Iris pigment epithelial cell (primary cell): ENCODE data around the gene CR1L.
"Not testable (repeated sequence)": the region's sequence is repeated elsewhere in the genome, so short reads cannot be mapped to it uniquely, and the experiment has no call there.

Source experiments
- DNase-seq: peaks from one replicate; pipeline ENCODE4 v3.0.0-alpha.2; 2011; ENCODE audit warnings: low read depth

CR1L gene

GRCh38 chr1:207745839-207746767 is 101.2 kb downstream of the CR1L start:
- no peak for DNase-seq

DNA sequence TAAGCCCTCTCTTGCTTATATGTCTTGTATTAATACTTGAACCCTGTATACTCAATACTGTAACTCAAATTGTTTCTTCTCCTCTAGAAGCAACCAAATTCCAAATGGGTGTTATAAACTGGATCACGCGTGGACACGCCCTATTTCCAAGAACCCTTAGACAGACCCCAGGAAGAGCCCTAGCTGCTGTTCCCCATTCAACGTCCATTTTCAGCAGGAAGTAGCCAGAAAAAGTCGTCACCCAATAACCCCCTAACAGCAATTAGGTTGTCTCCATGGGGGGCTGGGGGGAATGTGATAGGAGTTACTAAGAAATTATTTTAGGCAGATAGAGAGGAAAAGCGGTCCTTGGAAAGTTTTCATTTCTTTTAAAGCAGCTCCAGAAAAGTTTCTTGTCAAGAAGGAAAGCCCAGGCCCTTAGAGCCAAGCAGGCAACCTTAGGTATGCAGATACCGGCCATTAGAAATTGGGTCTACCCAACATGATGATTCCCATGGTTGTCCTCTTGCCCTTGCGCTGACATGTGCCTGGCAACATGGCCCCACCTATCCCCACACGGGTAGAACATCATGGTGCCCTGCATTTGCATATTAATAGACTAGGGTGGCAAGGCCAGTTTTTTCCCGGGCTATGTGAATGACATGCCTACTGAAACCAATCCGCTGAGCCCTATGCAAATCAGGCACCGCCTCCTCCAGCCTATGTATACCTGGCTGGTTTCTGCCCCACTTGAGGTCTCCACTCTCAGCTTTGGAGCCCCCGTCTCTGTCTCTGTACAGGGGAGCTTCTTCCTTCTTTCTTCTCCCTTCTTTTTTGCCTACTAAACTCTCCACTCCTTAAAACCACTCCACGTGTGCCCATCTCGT is 102.9 kb downstream of the CR1L start:
- DNase-seq: no peak

DNA sequence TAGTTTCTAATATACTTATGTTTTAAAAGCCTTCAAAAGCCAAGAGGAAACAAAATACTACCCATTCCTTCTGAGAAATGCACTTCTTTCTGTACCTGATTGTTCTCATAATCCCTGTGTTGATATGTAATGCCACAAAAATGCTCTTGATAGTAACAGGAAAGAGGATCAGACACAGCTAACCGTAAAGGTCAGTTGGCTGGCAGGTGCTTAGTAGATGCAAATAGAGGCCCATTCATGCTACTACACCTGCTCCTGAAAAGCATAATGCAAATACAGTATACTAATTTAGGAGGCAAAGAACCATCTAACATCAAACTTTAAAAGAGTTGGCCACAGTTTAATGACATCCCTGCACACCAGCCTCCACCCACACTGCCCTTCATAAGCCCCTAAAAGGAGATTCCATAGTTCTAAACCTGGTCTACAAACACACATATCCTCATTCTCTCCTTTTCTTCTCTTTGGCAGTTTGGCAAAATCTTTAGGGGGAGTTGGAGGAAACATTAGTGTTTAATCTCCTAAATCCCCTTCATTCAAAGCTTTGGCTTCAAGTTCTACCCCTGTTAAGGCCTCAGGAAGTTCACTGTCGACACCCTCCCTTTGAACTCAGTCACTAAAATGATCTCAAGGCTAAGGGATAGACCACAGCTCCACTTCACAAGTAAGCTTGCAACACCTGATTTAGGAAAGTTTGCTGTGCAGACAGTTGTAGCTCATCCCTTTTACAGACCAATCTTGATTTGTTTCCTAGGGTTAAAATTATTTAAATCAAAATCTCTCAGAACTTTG is 104.0 kb downstream of the CR1L start:
- DNase-seq: no peak

DNA sequence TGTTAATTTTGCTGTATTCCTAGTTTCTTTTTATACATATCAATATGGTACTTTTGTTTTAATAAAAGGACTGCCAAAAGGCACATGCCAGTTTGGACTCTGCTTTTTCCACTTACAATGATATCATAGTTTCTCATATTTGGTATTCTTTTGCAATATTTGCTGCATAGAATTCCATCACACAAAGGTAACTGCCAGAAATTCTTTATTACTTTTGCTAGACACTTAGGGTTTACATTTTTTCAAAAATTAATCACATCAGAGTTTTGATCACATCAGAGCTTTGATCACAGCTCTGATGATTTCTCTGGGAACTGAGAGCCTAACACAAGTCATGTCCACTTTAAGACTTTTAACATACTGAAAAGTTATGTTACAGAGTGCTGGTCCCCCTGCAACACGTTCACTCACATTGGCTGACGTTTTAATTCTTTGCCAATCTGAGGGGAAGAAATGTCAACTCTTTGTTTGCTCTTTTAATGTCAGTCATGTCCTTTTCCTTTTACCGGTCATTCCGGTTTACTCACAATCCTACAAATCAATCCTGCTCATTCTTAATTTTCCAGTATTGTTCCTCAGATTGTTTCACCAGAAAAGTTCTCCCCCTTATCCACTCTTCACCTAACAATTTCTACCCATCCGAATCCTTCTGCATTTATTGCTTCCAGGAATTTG is 105.8 kb downstream of the CR1L start:
- no peak for DNase-seq

- not testable (repeated sequence) for DNase-seq
These were observed 106.5 kb downstream of the CR1L start for GRCh38 chr1:207751463-207751789.

DNA sequence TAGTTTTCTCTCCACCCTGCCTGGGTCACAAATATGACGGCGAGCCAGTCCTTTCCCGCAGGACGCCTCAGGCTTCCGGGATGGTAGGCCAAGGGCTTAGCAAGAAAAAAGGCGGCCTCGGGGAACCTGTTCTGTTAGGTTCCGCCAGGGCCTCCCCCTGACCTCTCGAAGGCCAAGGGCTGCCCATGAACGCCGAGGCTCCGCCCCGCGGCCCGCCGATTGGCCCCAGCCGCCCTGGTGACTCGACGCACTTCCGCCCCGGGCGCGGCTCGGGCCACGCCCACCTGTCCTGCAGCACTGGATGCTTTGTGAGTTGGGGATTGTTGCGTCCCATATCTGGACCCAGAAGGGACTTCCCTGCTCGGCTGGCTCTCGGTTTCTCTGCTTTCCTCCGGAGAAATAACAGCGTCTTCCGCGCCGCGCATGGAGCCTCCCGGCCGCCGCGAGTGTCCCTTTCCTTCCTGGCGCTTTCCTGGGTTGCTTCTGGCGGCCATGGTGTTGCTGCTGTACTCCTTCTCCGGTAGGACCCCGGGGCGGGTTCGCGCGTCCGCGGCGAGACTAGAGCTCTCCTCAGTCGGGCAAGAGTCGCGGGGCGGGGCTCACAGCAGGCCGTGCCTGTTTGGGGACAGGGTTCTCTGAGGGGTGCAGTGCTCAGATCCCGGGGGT is 107.0 kb downstream of the CR1L start, which contains the start of gene CD46:
TSS of gene CD46 (plus strand) at position 265 of the 666 bp plus-strand sequence. CDS start at position 424, 159 bp downstream.
- peak; percentile 93 for DNase-seq

- peak; percentile 25 for DNase-seq
These were observed 107.6 kb downstream of the CR1L start for GRCh38 chr1:207752456-207752998.

DNA sequence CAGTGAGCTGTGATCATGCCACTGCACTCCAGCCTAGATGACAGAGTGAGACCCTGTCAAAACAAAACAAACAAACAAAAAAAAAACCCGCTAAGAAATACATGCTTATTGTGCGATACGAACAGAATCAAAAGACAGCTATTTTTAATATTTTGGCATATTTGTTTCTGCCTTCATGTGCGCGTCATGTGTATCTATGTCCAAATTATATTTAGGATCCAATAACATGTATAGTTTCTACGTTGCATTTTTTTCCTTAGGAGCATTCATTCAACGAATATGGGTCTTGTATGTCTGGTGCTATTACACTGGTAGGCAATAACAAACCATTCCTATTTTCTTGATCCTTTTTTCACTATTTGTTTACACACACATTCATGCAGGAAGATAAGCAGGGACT is 108.7 kb downstream of the CR1L start:
- DNase-seq: no peak

GRCh38 chr1:207754011-207754410 is 109.1 kb downstream of the CR1L start:
- no peak for DNase-seq

- DNase-seq: peak; percentile 35
These were observed 110.2 kb downstream of the CR1L start for GRCh38 chr1:207754974-207755700.

DNA sequence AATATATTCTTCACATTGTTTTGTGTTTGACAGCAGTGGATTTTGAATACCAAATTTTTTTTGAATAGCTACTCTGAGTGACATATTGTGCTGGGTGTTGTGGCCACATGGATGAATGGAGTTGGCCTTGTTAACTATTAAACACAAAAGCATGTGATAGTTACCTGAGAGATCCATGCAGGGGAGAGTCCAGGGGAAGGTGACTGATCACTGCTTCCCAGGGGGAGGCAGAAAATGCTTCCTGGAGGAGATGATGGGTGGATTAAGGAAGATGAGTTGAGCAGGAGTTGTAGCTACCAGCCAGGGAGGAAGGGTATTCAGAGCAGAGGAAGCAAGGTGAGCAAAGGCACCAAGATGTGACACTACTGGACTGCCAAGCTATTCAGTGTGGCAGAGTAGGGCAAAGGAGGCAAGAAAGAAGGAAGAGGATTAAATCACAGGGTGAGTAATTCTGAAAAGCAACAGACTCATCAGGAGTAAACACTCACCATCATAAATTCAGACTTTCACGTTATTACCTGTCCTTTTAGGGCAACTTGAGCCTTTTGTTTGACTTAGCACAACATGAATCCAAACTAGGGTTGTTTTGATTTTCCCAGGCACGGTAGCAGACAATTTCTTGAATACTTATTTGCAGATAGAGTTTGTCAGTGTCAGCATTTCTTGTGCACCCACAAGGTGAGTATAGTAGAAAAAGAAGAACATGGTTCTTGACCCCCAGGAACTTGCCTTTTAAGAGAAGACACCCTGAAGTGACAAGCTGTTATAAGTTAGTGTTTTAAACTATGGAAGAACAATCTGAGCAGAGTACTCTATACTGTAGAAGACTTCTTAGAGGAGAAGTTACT is 111.1 kb downstream of the CR1L start:
- DNase-seq: no peak

- DNase-seq: no peak
These were observed 117.7 kb downstream of the CR1L start for GRCh38 chr1:207762622-207763021.

- no peak for DNase-seq
These were observed 118.2 kb downstream of the CR1L start for GRCh38 chr1:207763091-207763490.

GRCh38 chr1:207763972-207764371 is 119.0 kb downstream of the CR1L start:
- DNase-seq: no peak

- no peak for DNase-seq
These were observed 121.6 kb downstream of the CR1L start for GRCh38 chr1:207766569-207766968.

DNA sequence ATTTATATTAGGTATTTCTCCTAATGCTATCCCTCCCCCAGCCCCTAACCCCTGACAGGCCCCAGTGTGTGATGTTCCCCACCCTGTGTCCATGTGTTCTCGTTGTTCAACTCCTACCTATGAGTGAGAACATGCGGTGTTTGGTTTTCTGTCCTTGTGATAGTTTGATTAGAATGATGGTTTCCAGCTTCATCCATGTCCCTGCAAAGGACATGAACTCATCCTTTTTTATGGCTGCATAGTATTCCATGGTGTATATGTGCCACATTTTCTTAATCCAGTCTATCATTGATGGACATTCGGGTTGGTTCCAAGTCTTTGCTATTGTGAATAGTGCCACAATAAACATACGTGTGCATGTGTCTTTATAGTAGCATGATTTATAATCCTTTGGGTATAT is 125.6 kb downstream of the CR1L start:
- not testable (repeated sequence) for DNase-seq
